Amniotic stem cell (primary cell): Measurements from ENCODE around the gene SLC35D2.

Experiments
- DNase-seq: peaks from one replicate; lab custom pipeline; 2025; lab: John Stamatoyannopoulos, UW

Gene SLC35D2

GRCh38 chr9:96383165-96383942 is at the start of gene SLC35D2:
TSS of gene SLC35D2 (minus strand) at chr9:96383711. CDS start at chr9:96383634, 77 bp downstream.
- DNase-seq: no peak

GRCh38 chr9:96430377-96430776 is 46.9 kb upstream of the SLC35D2 start:
- no peak for DNase-seq

GRCh38 chr9:96429732-96430131 is 46.2 kb upstream of the SLC35D2 start:
- DNase-seq: no peak

- no peak for DNase-seq
Observed at GRCh38 chr9:96425500-96426169, 42.1 kb upstream of the SLC35D2 start.

GRCh38 chr9:96423985-96424336 is 40.5 kb upstream of the SLC35D2 start:
- DNase-seq: no peak

GRCh38 chr9:96423322-96423984 is 39.9 kb upstream of the SLC35D2 start:
- no peak for DNase-seq

GRCh38 chr9:96420468-96421219 is 37.1 kb upstream of the SLC35D2 start:
- DNase-seq: peak; percentile 74

GRCh38 chr9:96419691-96419969 is 36.1 kb upstream of the SLC35D2 start:
- DNase-seq: no peak

GRCh38 chr9:96418920-96419690 is 35.6 kb upstream of the SLC35D2 start:
- peak; percentile 14 for DNase-seq

- peak; percentile 98 for DNase-seq
Observed at GRCh38 chr9:96418083-96418919, 34.8 kb upstream of the SLC35D2 start, which contains the start of gene ZNF367. TSS of gene ZNF367 (minus strand) at chr9:96418370. CDS start at chr9:96418032, 338 bp downstream.

GRCh38 chr9:96417661-96418082 is 34.2 kb upstream of the SLC35D2 start:
- DNase-seq: no peak

GRCh38 chr9:96417051-96417586 is 33.6 kb upstream of the SLC35D2 start:
- DNase-seq: peak; percentile 66

- DNase-seq: no peak
Observed at GRCh38 chr9:96413302-96414221, 30.1 kb upstream of the SLC35D2 start.

GRCh38 chr9:96412174-96412913 is 28.8 kb upstream of the SLC35D2 start:
- DNase-seq: no peak

- no peak for DNase-seq
Observed at GRCh38 chr9:96411129-96411838, 27.8 kb upstream of the SLC35D2 start.

- DNase-seq: no peak
Observed at GRCh38 chr9:96408409-96409280, 25.1 kb upstream of the SLC35D2 start.
